Measurements from ENCODE around the gene ORM1.
"Not testable (repeated sequence)": the region's sequence is repeated elsewhere in the genome, so short reads cannot be mapped to it uniquely, and the experiment has no call there.

Gene ORM1

GRCh38 chr9:114322831-114323531 lies at the start of gene ORM1:
TSS of gene ORM1 (plus strand) at chr9:114323098. CDS start at chr9:114323134, 36 bp downstream.
- not testable (repeated sequence) for DNase-seq

DNA sequence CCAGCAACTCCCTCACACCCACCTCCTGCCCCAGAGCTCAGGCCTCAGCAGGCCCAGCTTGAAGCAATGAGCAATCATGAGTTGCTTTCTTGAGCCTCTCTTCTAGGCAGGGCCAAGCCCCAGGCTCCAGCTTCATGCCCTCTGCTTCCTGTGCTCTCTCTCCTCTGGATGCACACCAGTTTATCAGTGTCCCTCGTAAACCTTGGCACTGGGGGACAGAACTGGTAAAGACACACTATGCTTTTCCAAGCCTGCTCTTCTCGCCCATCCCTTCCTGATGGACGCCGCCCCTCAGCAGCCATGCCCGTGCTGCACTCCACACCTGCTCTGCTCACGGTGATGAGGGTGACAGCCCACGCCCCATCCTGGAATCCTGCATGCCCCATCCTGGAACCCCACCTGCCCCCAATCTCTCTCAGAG lies 49.4 kb upstream of the ORM1 start:
- no peak for DNase-seq

DNA sequence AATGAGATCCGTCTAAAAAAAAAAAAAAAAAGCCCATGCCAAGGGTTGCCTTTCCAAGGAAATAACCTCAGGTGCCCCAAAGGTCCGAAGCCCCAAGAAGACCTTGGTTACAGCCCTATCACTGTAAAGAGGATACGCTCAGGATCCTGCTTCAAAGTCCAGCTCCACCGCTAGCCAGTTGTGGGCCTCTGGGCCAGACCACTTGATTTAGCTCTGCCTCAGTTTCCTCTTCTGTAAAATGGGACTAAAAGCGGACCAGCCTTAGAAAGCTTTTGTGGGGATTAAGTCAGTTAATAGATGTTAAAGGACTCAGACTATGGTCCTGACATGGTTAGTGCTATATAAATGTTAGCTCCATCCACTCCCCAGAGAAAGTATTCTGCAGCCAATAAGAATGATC lies 48.7 kb upstream of the ORM1 start:
- no peak for DNase-seq

- peak; percentile 21 for DNase-seq
Measured at GRCh38 chr9:114275246-114276004, 47.5 kb upstream of the ORM1 start.

- DNase-seq: no peak
Measured at GRCh38 chr9:114276908-114277821, 45.7 kb upstream of the ORM1 start.

- DNase-seq: no peak
Measured at GRCh38 chr9:114278356-114278755, 44.5 kb upstream of the ORM1 start.

DNA sequence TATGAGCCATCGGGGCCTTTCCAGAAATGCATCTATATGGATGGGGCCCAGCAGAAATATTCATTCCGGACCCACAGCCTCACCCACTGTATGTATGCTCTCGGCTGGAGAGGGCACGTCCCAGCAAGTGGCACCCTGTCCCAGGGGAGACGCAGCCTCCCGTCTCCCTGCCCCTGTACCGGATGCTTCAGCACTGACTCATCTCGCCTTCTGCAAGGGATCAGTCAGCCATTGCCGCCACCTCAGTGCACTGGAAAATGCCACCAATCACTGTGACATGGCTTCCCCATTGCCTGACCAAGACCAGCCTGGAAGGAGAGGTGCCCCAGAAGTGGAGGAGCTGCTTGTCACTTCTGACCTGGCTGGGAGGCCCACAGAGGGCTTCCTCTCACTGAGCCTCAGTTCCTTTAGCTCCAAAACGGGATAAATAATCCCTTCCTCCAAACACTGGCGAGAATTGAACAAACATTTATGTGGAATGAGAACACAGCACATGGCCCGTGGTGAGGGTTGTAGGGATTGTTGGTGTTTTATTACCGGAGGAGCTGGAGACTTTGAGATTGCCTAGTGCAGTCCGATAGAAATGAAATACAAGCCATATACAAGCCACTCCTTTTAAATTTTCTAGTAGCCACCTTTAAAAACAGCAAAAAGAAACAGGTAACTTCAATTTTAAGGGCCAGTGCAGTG lies 43.9 kb upstream of the ORM1 start:
- no peak for DNase-seq

DNA sequence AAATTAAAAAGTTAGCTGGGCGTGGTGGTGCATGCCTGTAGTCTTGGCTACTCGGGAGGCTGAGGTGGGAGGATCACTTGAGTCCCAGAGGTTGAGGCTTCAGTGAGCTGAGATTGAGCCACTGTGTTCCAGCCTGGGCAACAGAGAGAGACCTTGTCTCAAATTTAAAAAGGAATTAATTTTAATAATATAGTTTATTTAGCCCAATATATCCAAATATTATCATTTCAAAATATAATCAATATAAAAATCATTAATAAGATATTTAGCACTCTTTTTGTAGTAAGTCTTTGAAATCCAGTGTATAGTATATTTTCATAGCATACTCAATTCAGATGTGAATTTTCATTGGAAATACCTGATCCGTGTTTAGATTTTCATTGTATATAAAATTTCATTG lies 43.2 kb upstream of the ORM1 start:
- DNase-seq: no peak

- DNase-seq: no peak
Measured at GRCh38 chr9:114280636-114281472, 42.0 kb upstream of the ORM1 start.

DNA sequence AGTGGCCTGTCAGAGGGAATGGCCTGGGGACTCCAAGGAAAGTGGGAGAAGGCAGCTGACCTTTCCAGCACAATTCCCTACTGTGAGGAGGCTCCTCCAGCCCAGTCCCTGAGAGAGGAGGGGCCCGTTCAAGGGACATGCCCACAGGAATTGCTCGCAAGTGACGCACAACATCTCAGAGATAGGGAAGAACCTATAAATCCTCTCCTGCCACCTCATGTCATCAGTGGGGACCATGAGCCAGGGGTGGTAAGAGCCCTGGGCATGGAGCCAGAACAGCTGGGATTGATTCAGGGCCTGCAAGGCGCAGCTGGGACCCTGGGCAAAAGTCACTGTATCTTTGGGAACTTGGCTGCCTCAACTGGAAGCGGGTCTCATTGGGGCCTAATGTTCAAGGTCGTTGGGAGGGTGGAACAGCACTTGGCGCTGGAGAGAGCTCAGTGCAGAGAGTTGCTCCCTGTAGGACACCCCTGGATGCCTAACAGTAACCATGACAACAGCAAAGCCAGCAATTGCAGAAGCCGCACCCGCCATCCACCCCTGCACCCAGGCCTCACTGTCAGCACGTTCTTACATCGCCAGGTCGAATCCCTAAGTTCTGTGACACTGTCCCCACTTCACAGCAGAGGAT lies 41.3 kb upstream of the ORM1 start:
- DNase-seq: peak; percentile 26

GRCh38 chr9:114282104-114282485 lies 40.8 kb upstream of the ORM1 start:
- no peak for DNase-seq

GRCh38 chr9:114282507-114282906 lies 40.4 kb upstream of the ORM1 start:
- DNase-seq: no peak

- DNase-seq: no peak
Measured at GRCh38 chr9:114282926-114283325, 40.0 kb upstream of the ORM1 start.

- DNase-seq: no peak
Measured at GRCh38 chr9:114283551-114284111, 39.3 kb upstream of the ORM1 start.

GRCh38 chr9:114284316-114285060 lies 38.4 kb upstream of the ORM1 start:
- DNase-seq: no peak

GRCh38 chr9:114285166-114285867 lies 37.6 kb upstream of the ORM1 start:
- DNase-seq: no peak

GRCh38 chr9:114286146-114286679 lies 36.7 kb upstream of the ORM1 start:
- no peak for DNase-seq

DNA sequence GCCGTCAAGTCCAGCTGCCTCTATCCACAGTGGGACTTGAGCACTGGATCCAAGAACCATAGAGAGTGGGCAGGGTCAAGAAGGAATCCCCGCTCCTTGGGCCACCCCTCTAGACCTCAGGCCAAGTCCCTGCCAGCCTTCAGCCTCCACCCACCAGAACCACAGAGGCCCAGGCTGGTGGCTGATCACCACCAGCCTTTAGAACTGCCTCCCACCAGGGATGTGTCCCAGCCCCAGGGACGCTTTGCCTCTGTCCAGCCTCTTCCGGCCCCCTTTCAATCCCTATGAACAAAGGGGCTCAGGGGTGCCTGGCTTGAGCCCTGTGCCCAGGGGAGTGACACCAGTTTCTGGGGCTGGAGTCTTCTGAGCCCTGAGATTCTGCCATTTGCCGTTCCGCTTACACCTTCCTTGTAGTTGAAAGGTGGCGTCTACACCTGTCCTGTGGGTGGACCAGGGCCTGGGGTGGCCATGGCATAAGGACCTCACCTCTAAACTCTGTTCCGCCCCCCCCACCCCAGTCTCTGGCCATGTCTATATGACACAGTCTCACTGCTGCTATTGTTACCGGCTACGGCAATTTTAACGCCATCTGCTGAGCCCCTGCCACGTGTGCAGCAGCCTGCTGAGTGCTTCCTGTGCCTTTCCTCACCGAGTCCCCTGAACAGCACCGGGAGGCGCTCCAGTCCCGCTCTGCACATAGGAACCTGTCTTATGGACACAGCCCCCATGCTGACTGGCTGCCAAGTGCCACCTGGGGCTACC lies 35.7 kb upstream of the ORM1 start:
- peak; percentile 78 for DNase-seq
